ENCODE measurements around the gene HDAC4.

The HDAC4 gene

GRCh38 chr2:239345251-239345650 is 55.6 kb downstream of the HDAC4 start:
- DNase-seq: no peak

GRCh38 chr2:239344857-239345216 is 56.0 kb downstream of the HDAC4 start:
- no peak for DNase-seq

GRCh38 chr2:239343946-239344856 is 56.6 kb downstream of the HDAC4 start:
- no peak for DNase-seq

DNA sequence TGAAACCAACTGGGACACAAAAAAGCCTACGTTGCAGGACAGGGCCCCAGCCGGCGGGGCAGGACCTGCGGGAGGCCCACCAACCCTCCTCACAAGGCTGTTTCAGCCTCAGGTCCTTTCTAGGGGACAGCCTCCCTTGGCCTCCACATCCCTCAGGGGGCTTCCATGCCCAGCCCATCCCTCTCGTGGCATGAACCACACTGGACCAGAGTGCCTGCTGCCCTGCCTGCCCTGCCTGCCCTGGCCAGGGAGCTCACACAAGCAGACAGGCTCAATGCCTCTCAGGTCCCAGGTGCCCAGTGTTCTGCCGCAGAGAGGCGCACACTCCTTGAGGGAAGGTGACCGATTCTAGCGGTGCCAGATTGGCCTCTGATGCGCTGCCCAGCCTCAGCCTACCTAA is 57.4 kb downstream of the HDAC4 start:
- no peak for DNase-seq

DNA sequence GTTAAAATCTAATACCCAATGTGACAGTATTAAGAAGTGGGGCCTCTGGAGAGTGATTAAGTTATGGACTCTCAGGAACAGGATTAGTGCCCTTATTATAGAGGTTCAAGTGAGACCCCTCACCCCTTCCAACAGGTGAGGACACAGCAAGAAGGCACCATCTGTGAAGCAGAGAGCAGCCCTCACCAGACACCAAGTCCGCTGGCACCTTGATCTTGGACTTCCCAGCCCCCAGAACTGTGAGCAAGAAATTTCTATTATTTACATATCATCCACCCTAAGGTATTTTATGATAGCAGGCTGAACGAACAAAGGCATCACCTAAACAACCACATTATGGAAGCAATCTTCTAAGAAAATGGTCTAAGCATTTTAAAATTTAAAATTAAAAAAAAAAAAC is 59.0 kb downstream of the HDAC4 start:
- DNase-seq: no peak

- DNase-seq: no peak
Observed at GRCh38 chr2:239341146-239341732, 59.6 kb downstream of the HDAC4 start.

DNA sequence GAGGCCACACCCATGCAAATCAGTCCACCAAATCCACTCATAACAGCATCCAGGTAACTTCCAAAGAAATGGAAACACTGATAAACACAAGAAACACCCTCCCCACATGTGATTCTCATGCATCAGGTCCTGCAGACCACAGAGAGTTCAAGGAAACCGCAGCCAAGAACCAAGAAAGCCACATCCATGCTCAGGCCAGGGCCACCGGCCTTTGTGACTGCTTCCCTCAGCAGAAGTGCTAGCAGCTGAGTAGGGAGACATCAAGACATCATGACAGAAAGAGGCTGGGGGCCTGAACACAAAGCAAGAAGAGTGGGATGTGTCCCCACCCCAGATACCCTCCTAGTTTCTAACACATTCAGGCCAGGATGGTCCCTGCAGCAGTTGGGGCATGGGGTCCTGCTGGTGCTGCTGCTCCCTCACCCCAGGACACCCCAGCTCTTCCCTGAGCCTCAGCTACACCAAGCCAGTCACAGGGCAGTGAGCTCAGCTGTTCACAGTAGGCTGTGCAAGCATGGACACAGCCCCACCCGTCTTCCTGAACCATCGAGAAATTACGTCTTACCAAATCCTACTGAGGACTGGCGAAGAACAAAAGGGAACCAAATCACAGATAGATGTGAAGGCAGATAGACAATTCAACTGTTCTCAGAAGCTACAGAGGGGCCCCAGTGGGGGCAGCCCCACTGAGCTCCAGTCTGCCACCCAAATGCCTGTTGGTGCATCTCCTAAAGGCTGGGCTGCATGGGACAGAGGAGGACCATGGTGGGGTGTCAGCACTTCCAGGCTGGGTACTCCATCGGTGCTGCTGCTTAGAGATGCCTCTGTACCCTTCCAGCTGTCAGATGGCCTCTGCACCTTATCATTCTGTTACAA is 60.9 kb downstream of the HDAC4 start:
- DNase-seq: no peak

- no peak for DNase-seq
Observed at GRCh38 chr2:239339241-239339640, 61.6 kb downstream of the HDAC4 start.

- DNase-seq: no peak
Observed at GRCh38 chr2:239337877-239338484, 62.8 kb downstream of the HDAC4 start.

GRCh38 chr2:239337122-239337876 is 63.5 kb downstream of the HDAC4 start:
- DNase-seq: no peak

DNA sequence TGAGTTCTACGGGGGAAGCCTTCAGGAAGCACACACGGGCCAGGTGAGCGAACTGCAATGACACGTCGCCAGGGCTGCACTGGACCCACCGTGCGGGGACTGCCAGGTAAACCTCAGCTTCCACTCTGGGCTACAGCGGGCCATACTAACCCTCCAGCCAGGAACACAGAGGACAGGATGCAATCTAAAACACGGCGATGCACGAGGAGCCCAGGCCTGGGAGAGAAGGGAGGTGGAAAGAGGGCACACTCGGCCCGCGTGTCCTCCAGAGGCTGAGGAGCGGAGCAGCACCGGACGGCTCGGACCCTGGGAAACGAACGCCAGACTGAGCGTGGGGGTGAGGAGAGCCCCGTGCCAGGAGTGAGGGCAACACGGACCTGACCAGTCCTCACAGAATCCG is 69.3 kb downstream of the HDAC4 start:
- no peak for DNase-seq

DNA sequence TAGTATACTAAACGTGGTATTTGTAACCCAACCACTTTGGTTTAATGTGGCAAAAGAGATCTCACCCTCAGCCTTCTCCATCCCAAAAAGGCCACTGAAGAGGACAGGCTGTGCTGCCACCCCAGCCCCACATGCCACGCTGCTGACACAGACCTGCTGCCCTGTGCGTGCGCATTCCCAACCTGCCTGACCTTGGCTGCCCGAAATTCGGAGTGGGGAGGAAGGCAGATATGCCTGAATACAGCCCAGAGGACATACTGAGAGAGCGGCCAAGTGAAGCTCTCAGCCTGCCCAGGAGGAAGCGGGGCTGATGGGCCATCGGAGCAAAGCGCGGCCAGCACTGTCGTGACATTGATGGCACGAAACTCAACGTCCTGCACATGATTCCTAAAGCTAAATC is 70.0 kb downstream of the HDAC4 start:
- DNase-seq: no peak

GRCh38 chr2:239329972-239330572 is 70.7 kb downstream of the HDAC4 start:
- no peak for DNase-seq

- no peak for DNase-seq
Observed at GRCh38 chr2:239329284-239329971, 71.4 kb downstream of the HDAC4 start.

GRCh38 chr2:239328351-239329191 is 72.2 kb downstream of the HDAC4 start:
- DNase-seq: no peak

DNA sequence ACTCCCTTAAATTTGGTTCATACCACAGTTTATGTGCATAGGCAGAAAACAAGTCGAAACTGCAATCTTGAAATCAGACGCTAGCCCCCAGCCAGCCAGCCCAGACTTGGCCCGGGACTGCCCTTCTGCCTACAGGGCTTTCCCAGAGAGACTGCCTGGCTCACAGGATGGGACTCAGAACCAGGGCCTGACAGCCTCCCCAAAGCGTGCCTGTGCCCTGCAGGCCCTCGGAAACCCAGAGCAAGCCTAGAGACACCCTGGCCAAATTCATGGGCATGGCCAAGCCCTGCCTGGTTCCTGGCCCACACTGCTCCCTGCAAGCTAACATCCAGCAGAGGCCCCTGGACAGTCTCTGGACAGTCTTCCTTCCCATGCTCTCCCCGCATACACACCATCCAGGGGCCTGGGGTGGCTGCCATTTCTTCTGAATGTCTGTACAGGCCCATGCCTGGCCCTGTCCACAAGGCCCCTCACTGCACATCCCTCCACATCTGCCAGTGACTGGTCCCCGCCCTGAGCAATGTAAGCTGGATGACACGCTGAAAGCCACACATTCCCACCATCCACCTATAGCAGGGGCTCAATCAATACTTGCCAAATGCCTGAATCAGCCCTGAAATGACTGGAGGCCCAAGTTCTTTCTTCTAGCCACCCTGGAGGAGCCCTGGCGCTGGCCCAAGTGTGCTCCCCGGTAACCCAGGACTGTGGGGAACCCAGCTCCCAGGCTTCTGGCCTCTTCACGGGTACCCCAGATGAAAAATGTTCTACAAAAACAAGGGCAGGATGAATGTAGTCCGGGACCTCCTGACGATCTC is 73.1 kb downstream of the HDAC4 start:
- DNase-seq: no peak

GRCh38 chr2:239326831-239327535 is 73.8 kb downstream of the HDAC4 start:
- DNase-seq: no peak

- no peak for DNase-seq
Observed at GRCh38 chr2:239324456-239324855, 76.4 kb downstream of the HDAC4 start.

DNA sequence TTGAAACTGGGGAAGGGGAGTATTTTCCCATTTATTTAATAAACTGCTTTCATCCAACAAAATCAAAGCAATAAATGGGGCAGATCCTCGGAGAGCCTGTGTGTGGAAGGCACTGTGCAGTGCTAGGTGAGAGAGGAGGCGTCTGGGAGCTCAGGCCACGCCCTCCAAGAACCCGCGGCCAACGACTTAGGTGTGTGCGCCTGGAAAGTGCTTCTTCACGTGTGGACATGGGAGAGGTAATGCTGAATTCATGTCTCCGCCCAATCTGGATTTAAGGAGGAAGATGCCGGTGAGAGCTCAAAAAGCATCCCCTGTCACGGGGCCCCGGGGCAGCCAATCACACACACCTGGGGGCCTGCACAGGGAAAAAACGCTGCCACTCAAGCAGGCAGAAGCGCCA is 77.4 kb downstream of the HDAC4 start:
- no peak for DNase-seq

Measured in amniotic stem cell (primary cell).